Inflammatory macrophage treated with lipopolysaccharide for 4 hours (primary cell): Measurements from ENCODE around the gene ENTR1.
"Not testable (repeated sequence)": the region's sequence is repeated elsewhere in the genome, so short reads cannot be mapped to it uniquely, and the experiment has no call there.

Experiments used
- DNase-seq: peaks from one replicate; pipeline ENCODE4 v3.0.0-alpha.2; 2020

ENTR1 gene

GRCh38 chr9:136437839-136438547, 27.6 kb upstream of the ENTR1 start:
- no peak for DNase-seq

DNA sequence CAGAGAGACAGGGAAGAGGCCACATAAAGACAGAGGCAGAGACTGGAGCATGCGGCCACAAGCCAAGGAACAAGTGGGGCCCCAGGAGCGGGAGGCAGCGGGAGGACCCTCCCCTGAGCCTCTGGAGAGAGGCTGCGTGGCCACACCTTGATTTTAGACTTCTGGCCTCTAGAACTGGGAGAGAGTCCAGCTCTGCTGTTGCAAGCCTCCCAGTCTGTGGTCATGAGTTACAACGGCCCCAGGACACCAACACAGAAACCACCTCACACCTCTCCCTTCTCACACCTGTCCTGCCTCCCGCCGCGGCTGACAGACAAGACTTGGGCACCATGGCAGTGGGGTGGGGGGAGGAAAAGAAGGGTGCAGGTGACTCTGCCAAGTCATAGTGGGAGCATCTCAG, 27.0 kb upstream of the ENTR1 start:
- DNase-seq = no peak

DNA sequence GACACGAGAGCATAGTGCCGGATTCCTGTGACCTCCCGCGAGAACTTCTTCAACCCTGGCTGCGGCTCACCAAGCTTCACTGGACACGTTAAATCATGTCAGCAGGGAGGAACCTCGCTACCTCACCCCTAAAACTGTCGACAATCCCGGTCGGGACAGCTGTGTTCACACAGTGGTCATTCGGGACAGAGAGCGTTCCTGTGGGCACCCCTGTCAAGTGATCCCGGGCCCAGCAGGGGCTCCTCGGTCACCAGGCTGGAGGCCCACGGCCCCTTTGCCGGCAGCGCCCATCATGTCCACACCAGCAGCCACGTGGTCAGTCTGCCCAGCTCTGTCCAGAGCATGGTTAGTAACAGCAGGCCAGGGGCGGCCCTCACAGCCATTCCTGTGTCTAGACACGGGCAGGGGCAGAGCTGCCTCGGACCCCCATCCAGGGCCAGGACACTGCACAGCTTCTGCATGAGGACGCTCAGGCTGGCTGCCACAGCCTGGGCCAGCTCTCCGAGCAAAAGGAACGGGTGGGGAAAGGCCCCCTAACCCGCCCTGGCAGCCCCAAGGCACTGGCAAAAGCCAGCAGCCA, 25.7 kb upstream of the ENTR1 start:
- no peak for DNase-seq

- no peak for DNase-seq
These were observed 24.3 kb upstream of the ENTR1 start for GRCh38 chr9:136434580-136435169.

- DNase-seq = no peak
These were observed 23.6 kb upstream of the ENTR1 start for GRCh38 chr9:136433849-136434579.

DNA sequence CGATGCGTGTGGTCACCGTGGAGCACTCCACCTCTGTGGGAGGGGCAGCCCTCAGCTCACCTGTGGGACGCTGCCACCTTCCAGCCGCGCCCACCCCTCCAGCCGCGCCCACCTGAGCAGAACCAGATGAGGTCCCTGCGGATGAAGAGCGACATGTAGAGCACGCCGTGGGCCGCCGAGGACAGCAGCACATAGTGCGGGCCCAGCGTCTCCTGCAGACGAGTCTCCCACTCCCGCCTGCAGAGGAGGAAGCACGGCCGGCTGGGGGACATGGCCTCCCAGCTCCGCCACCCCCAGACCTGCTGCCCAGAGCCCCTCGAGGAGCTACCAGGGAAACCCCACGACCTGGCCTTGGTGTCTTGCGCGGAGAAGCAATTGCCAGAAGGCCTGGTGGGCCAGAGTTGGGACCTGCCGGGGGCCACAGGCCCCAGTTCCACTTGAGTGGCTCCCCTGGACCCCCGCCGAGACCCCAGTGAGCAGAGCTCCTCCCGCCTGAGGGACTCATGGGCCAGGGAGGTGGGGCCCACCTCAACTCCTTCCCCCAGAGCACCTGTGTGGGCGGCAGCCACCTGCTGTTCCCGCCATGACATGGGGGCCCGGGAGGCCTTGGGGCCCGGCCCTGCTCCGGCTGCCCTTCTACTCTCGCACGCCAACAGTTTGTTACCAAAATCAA, 22.8 kb upstream of the ENTR1 start:
- no peak for DNase-seq

- DNase-seq = no peak
These were observed 22.2 kb upstream of the ENTR1 start for GRCh38 chr9:136432591-136432990.

GRCh38 chr9:136431782-136432350, 21.5 kb upstream of the ENTR1 start:
- no peak for DNase-seq

DNA sequence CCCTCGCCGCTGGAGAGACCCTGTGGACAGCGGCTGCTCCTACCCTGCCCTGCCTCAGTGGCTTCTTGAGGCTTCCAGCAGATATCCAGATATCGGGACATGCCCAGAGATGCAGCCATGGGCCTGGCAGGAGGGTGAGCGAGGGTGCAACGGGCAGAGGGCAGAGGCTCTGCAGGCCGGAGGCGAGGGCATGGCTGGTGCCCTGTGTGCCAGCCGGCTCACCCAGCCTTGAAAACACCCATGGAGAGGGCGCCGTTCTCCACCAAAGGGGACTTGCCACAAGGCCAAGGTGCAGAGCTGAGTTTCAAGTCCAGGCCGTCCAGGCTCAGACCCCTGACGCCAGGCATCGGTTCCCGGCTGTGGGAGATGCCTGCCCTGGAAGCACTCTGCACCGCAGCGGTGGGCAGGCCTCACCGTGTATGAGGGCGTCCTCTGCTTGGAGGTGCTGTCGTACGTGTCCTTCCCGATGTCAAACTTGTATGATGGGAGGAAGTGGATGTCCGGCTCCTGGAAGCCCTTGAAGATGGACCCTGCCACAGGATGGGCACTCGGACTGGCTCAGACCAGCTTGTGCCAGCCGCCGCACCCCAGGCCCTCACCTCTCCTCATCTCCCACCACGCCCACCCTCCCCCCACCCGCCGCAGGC, 20.3 kb upstream of the ENTR1 start:
- DNase-seq = no peak

DNA sequence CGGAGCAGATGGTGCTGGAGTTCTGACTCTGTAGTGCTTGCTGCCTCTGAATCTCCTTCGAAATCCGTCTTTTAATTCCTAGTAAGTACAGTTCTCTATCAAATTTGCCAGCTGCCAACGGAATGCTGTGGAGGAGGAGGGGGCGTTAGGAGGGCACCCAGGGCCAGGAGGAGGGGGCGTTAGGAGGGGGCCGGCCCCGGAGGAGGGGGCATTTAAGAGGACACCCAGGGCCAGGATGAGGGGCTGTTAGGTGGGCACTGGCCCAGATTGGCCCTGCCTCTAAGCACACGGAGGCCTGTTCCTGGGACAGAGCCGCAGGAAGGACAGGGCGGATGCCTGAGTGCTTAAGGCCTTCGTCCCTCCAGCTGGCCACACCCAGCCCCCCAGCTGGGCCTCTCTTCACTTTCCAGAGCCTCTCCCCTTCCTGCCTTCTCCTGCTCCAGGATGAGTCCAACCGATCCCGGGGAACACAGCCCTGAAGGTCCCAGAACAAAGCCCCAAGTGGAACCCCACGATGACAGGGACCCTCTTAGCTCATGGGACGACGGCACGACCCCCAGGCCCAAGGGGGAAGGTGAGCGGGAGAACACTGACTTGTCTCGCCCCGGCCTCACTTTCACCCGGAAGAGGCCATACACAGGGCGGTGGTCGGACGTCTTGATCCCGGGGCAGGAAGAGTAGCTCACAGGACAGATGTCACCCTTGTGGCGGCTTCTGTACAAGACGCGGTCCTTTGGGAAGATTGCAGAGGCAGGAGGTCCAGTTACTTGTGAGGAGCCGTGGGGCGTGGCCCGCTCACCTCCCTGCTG, 19.5 kb upstream of the ENTR1 start:
- no peak for DNase-seq

DNA sequence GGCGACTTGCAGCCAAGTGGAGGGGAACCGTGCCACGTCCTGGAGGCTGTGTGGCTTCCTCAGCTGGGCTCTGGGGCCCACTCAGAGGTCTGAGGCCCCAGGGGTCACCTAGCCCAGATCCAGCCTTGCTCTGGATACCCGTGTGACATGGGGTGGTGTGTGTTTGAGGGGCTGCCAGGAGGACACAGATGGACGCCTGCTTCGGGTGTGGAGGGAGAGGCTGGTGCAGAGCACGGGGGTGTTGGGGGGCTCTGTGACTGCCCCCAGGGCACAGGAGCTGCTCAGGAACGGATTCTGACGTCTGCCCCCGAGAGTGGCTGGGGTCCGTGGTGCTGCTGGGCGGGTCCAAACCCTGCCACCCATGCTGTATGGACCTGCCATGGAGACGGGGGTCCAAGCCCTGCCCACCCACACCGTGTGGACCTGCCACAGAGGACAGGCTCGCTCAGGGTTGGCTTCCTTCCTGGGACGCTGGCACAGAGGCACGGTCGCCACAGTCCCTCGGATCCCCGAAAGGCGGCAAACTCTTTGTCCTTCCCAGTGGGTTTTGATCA, 18.7 kb upstream of the ENTR1 start:
- DNase-seq = no peak

DNA sequence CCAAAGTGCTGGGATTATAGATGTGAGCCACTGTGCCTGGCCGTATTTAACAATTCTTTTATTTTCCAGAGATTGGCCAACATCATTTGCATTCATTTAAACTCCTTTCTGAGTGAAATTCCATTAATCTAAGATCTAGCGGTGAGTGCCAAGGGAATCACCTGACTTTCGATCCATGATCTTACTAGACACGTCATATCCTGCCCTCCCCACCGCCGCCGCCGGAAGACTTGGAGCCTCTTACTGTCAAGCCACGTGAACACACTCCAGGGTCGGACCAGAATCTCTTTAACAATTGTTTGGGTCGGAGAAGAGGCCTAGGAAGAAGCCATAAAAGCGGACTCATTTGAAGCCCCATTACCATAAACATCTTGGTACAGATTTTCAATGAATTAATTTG, 16.4 kb upstream of the ENTR1 start:
- no peak for DNase-seq

DNA sequence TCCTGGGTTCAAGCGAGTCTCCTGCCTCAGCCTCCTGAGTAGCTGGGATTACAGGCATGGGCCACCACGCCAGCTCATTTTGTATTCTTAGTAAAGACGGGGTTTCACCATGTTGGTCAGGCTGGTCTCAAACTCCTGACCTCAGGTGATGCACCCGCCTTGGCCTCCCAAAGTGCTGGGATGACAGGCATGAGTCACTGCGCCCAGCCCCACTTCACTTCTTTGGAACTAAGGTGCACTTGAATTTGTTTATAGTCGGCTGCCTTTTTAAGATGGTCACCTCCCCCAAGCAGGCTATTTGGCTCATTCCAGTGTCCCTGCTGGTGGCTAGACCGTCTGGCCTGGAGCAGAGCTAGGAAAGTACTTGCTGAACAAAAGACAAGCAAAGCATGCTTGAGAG, 15.0 kb upstream of the ENTR1 start:
- not testable (repeated sequence) for DNase-seq

DNA sequence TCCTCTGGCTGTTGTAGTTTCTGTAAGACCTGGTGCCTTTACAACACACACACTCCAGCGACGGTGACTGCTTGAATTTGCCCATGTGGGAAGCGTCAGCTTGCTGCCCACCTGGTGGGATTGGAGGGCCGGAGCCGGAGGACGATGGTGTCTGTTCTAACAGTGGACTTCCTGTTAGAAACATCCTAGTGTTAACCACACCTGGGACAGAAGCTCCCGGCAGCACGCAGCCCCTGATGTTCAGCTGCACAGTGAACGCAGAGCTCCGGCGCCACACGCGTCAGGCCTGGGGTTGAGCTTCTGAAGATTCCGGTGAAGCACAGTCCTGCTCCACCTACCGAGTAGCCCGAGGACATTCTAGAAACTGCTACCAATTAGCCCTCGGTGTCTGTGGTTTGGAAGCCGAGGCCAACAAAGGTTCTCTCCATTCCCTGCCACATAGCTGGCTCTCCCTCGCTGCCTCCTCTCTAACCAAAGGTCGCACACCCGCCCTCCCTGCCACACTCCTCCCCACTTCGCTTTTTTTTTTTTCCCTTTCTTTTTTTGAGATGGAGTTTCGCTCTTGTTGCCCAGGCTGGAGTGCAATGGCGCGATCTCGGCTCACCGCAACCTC, 14.4 kb upstream of the ENTR1 start:
- no peak for DNase-seq

DNA sequence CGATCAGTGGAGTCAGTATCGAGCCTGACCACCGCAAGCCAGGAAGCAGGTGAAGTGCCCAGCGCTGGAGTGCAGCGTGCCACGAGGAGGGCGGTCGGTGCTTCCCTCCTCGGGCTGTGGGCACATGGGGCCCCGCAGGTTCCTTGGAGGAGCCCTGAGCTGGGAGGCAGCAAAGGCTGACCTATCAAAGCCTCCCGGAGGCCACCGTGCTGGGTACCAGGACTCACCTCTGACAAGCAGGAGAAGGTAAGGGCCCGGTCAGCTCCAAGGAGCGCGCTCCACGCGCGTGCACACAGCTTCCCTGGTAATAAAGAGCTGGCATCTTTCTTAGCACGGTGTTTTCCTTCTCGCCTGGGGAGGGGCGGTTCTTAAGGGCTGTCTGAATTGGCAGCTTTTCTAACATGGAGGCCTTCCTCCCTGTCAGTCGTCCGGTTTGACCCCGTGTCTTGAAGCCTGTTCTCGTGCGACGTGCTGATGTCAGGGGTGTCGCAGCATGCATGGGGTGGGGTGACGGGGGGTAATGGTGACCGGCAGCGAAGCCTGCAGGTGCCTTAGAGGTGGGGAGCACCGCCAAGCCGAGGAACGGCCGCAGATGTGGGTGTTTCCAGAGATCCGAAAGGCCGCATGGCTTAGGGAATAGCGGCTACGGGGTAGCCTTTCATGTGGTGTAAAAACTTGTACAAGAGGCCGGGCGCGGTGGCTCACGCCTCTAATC, 13.2 kb upstream of the ENTR1 start:
- no peak for DNase-seq

GRCh38 chr9:136422876-136423275, 12.5 kb upstream of the ENTR1 start:
- no peak for DNase-seq

DNA sequence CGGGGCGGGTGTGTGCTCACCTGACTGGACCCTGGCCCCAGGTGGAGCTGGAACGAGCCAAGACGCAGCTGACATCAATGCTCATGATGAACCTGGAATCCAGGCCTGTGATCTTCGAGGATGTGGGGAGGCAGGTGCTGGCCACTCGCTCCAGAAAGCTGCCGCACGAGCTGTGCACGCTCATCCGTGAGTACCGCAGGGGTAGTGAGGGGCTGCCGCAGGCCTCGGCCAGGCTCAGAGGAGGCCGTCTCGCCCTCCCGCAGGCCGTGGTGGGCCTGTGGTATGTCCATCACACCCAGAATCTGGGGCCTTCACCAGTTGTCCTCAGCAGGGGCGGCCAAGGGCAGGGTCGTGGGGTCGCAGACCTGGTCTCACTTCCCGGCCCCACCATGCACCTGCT, 11.4 kb upstream of the ENTR1 start:
- DNase-seq = no peak

DNA sequence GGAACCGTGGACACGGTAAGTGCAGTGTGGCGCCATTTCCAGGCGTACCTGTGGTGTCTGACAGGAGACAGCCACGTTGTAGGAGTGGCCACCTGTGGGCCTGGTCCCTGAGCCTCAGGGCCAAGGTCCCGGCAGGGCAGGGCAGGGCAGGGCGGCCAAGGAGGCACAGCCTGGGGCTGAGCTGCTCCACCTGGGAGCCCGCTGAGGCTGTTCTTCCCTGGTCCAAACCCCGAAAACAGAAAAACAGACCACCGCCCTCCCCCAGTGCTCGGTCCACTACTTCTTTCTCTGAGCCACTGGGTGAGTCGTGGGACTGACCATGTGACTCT, 8.6 kb upstream of the ENTR1 start:
- DNase-seq = no peak

- DNase-seq = no peak
These were observed 8.0 kb upstream of the ENTR1 start for GRCh38 chr9:136418182-136419091.
